PFSK-1 (cell line): ENCODE results near the gene CYB561A3.

Experiments
- REST ChIP-seq, 2 experiments: IDR thresholded peaks; 2 replicates each; pipeline versions ENCODE4 v1.6.1 to v1.8.0; 2011 to 2012; ENCODE audit warnings: low read depth in 2 of 2, low read length in 2 of 2, control low read depth in 1 of 2, inconsistent platforms in 1 of 2, mild to moderate bottlenecking in 1 of 2, moderate library complexity in 1 of 2; ENCODE audit not compliant: insufficient read depth in 1 of 2
- SIN3A ChIP-seq: IDR thresholded peaks from 2 replicates; pipeline ENCODE4 v1.6.1; 2012; ENCODE audit warnings: mild to moderate bottlenecking, low read length, moderate library complexity, borderline replicate concordance; ENCODE audit not compliant: insufficient read depth
- TAF1 ChIP-seq: IDR thresholded peaks from 2 replicates; pipeline ENCODE4 v1.6.1; 2012; ENCODE audit warnings: low read length, control low read depth, borderline replicate concordance; ENCODE audit not compliant: insufficient read depth

- TF ChIP-seq TAF1 = no peak
- no peak for TF ChIP-seq REST (IDR thresholded peaks at IDR 0.05; ENCODE audit: insufficient read depth in 1 of 2, low read depth in 2 of 2, low read length in 2 of 2)
- TF ChIP-seq SIN3A = no peak
These were observed 33.3 kb downstream of the CYB561A3 start for GRCh38 chr11:61328351-61328750.
